Left cardiac atrium (tissue), 4 donors: ENCODE results near the gene SUPT3H. TPM values are rescaled to one million over a fixed set of nuclear protein-coding genes. Genes with fewer than 3 reads are reported as not detected.
"Not testable (repeated sequence)": the region's sequence is repeated elsewhere in the genome, so short reads cannot be mapped to it uniquely, and the experiment has no call there.

Experiments
- ATAC-seq, 2 donors: fragments of 200-7000 bp; cut with Tn5 transposase; one replicate each; pipeline ENCODE4 v1.9.1; 2020; ENCODE audit warnings: mild to moderate bottlenecking in 2 of 2, moderate library complexity in 2 of 2
- DNase-seq: peaks from one replicate; pipeline ENCODE4 v3.0.0-alpha.2; 2020
- intact Hi-C, 2 donors: fragments of 100-400 bp; cut with DNase I; formaldehyde crosslinking; loops; one replicate each; pipeline versions ENCODE4 v1.14.1 to v1.15.1; 2022 to 2023
- total RNA-seq, 2 donors: library from RNA; stranded (reverse); fragmentation: NEBNext Ultra II Directional; extraction: Animal tissue kit (Norgen Biotek cat#: 25700); gene quantifications; one replicate each; pipeline ENCODE4 v1.2.1, GENCODE V29; 2021
- donor health status: DM: no; HTN: yes; CAD: no.
- donor health status: DM: no; HTN: yes; CAD: no; lungs with severe emphysema.
- donor health status: DM: yes; HTN: yes; CAD: no.
- donor health status: Dilated cardiomyopathy.

Gene SUPT3H
- total RNA-seq, 2 donors from 2014 or later: 3.2 to 4.3 TPM

- intact Hi-C loops: no loop called here
- ATAC-seq (no peak), DNase-seq (no peak)
Measured at GRCh38 chr6:44915111-44915510, 462.6 kb downstream of the SUPT3H start.

DNA sequence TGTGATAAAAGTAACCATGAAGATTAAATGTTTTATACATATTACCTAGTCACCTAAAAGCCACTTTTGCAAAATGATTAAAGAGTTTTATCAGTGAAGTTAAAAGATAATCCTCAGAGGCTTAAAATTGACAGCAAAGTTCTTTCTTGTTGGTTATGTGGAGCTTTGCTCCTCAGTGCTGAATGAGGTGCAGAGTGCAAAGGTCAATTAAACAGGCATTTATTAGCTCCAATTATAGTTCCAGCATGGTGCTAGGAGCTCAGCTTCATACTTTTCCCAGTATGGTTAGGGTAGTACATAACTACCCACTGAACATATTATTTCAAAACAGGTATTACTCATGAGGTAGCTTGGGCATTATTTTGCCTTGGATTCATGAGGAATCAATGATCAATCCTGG lies 463.6 kb downstream of the SUPT3H start:
- ATAC-seq (no peak), DNase-seq (no peak)
- intact Hi-C loops: no loop called here

DNA sequence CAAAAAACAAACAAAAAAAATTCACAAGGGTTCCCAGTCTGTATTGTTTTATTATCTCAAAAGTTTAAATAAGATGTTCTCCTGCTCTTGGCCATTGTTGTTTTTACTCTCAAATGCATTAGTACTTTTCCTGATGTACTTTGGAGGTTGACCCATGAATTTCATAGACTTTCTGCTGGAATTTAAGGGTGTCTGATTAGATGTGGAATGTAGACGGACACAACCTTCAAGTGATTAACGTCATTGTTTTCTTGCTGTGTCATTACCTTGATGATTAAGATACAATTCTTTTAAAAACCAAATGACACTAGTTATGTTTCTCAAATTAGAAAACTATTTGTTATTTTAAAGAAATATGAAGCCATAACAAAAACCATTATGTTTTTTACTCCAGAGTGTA lies 471.0 kb downstream of the SUPT3H start:
- ATAC-seq (no peak), DNase-seq (no peak)
- intact Hi-C loops: no loop called here

DNA sequence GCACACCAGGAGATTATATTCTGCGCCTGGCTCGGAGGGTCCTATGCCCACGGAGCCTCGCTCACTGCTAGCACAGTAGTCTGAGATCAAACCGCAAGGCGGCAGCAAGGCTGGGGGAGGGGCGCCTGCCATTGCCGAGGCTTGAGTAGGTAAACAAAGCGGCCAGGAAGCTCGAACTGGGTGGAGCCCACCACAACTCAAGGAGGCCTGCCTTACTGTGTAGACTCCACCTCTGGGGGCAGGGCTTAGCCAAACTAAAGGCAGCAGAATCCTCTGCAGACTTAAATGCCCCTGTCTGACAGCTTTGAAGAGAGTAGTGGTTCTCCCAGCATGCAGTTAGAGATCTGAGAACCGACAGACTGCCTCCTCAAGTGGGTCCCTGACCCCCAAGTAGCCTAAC lies 477.4 kb downstream of the SUPT3H start:
- intact Hi-C loops, ATAC-seq, DNase-seq: not testable (repeated sequence)

DNA sequence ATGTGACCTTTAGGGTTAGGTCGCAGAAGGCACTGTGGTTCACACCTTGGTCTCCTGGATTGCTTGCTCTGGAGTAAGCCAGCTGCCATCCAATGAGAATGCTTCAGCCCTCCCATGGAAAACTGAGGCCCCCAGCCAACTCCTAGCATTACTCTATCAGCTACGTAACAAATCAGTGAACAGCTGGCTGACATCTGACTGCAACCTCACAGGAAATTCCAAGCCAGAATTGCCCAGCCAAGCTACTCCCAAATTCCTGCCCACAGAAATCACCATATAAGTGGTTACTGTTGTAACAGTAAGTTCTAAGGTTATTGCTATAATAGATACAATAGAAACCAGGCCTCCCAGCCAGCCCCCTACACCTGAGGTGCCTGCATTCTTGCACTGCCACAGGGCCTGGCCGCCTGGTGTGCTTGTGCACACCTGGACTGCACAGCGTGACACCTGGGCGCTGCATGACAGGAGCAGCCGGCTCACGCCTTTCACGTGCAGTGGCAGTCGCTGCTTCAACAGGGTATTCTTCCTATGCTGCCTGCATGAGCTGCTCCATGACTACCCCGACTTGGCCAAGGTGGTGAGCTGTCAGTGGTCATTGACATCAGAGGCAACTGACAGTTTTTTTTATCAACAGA lies 479.3 kb downstream of the SUPT3H start:
- no peak for ATAC-seq
- intact Hi-C loops: no loop called here
- DNase-seq: no peak

GRCh38 chr6:44897316-44897715 lies 480.4 kb downstream of the SUPT3H start:
- intact Hi-C loops: no loop called here
- DNase-seq: no peak
- ATAC-seq: no peak

- intact Hi-C loops: no loop called here
- no peak for ATAC-seq
Measured at GRCh38 chr6:44896701-44897100, 481.0 kb downstream of the SUPT3H start.

DNA sequence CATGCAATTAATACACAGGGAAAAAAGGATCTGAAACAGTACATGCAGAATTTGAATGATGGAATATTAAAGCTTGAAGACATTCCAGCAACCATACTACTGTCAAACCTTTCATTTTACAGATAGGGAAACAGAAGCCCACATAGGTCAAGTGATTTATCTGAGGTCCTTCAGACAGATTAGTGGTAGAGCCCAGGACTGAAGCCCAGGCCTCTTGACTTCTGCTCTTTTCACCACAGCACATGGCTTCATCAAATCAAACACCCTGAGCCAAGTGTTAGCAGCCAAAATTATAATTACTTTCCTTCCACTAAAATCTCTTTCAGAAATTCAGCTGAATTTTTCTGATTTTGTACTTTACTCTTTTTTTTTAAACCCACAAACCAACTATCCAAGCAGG lies 485.2 kb downstream of the SUPT3H start:
- DNase-seq (no peak), ATAC-seq (peak; percentile 50 to 65)
- intact Hi-C loops: no loop called here

More at GRCh38 chr6:44896701-44897100, 481.0 kb downstream of the SUPT3H start:
- no peak for DNase-seq

GRCh38 chr6:44879071-44879470 lies 498.7 kb downstream of the SUPT3H start:
- DNase-seq, intact Hi-C loops, ATAC-seq: not testable (repeated sequence)

GRCh38 chr6:44876638-44877037 lies 501.1 kb downstream of the SUPT3H start:
- intact Hi-C loops, DNase-seq, ATAC-seq: not testable (repeated sequence)

GRCh38 chr6:44869321-44869897 lies 508.3 kb downstream of the SUPT3H start:
- intact Hi-C loops: no loop called here
- no peak for ATAC-seq
- no peak for DNase-seq

- intact Hi-C loops: no loop called here
- DNase-seq (no peak), ATAC-seq (no peak)
Measured at GRCh38 chr6:44868910-44869309, 508.8 kb downstream of the SUPT3H start.

DNA sequence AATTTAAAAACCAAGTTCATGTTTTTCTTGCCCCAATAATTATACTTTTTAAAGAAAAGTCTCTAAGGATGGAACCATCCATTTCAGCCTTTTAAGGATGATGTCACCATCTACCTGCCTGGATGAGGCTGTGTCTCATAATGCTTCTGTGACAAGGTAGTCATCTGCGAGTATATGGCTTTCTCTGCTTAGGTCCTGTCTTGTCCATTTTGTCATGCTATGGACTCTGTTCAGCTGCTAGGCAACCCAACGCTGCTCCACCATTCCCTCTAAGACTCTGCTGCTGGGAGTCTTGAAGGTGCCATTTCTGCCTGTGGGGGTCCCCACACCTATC lies 509.4 kb downstream of the SUPT3H start:
- DNase-seq: no peak
- intact Hi-C loops: no loop called here
- ATAC-seq: no peak

DNA sequence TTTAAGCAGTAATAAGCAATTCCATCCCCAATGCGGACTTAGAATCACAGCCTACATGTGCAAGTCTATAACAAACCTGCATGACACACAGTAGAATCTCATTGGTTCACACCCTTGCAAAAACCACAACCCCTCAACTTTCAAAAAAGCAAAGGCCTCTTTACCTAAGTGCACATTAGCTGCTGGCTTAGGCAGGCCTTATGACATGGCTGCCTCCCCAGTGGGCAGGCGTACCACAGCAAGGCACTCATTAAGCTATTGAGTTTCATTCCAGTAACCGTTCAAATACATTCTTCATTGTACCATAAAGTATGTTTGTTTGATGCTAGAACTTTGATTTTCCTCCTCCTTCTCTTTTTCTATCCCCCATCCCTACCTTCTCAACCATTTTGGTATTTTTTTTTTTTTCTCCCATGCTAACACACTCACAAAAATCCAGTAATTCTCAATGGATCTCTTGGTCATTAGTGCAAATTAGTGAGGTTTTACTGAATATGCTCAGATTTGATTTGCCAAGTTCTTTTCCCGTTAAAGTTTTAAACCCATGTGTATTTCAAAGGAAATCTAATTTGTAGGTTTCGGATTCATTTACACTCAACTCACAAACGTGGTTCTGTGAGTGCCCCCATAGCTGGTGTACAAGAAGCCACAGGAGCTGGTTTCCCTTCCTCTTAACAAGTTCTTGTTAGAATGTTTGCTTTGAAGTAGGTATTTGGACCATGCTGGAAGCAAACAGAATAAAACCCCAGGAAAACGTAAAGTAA lies 510.0 kb downstream of the SUPT3H start:
- intact Hi-C loops: no loop called here
- DNase-seq (no peak), ATAC-seq (no peak)

DNA sequence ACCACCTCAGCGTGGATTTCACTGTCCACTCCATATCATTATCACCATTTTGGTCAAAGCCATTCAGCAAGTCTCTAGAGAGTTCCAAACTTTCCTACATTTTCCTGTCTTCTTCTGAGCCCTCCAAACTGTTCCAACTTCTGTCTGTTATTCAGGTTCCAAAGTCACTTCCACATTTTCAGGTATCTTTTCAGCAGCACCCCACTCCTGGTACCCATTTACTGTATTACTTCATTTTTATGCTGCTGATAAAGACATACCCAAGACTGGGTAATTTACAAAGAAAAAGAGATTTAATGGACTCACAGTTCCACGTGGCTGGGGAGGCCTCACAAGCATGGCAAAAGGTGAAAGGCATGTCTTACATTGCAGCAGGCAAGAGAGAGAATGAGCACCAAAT lies 512.5 kb downstream of the SUPT3H start:
- intact Hi-C loops, DNase-seq, ATAC-seq: not testable (repeated sequence)

DNA sequence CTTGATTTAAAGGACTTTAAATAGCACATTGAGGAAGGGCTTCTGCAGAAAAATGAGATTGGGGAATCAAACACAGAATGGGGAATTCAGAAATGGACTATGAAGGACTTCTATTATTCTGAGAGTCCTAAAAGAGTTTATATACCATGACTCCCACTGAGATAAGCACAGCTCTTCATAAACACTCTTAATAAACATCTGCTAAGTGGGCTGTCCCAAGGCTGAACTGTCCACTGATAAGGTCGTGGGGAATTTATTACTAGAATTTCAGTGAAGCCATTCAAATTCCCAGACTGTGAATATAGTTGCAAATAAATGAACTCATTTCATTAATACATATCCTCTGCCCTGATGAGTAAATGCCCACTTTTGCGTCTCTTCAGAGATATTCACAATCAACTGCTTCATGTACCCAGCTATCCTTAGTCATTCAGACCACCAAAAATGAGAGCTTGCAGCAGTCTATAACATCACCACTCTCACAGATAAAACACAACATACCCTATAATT lies 517.8 kb downstream of the SUPT3H start:
- no peak for DNase-seq
- intact Hi-C loops: no loop called here
- ATAC-seq: no peak

GRCh38 chr6:44858998-44859397 lies 518.7 kb downstream of the SUPT3H start:
- ATAC-seq: no peak
- intact Hi-C loops: no loop called here
- DNase-seq: no peak

DNA sequence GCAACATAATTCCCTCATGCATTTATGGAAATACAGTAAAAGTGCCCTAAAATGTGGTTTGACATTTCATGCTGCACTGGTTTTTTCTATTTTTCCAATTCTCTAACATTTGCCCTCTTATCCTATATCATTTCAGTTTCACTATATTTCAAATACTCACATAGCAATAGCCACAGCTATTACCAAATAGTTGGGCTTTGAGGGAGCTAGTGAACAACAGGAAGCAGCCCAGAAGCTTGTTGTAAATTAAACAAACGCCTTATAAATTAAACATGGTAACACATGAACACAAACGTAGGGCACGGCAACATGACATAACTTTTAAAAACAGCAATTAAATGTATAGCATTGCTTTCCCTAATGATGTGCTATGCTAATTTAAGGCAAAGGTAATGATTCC lies 521.3 kb downstream of the SUPT3H start:
- intact Hi-C loops: no loop called here
- DNase-seq (no peak), ATAC-seq (no peak)

DNA sequence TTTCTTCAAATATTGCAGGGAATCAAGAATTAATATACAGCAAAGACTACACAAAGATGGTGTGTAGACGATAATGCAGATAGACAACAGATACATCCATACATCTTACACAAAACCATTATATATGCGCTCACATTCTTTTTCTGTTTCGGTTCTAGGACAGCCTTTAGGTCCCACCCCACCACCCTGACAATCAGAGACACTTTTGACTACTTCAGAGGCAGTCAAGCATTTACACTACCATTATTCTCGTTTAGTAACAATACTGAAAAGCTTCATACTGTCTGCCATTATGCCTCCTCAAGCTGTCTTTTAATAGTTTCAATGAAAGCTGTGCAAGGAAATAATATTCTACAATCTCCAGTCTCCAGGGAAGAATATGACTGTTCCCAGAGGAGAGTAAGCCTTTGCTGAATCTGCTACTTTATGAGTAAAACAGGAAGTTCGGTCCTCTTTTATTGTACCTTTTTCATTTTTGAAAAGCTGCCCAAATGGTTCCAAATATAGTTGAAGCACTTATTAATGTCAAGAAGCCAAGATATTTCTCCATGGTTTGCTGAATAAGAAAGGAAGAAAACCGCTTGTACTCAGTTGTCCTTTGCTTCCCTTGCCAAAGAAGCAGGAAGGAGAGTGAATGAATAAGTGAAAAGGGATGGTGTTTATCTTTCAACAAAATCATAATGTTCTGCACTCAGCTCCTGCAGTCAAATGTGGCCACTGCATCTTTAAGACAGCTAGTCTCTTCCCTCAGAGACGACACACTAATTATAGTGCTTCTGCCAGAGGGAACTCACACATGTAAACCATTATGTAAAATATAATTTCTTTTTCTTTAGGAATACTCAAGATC lies 521.9 kb downstream of the SUPT3H start:
- no peak for DNase-seq
- ATAC-seq: peak; percentile 34 to 55
- intact Hi-C loops: no loop called here
